ENCODE measurements around the gene CSNK2A1.

- TF ChIP-seq EZH2phosphoT487 (IDR thresholded peaks at IDR 0.05; ENCODE audit: low read depth) (no peak), CTCF (IDR thresholded peaks at IDR 0.05; ENCODE audit: low read depth, low read length) (no peak)
These were observed 63.5 kb downstream of the CSNK2A1 start for GRCh38 chr20:480044-480443.
